K562 (cell line): ENCODE results near the gene HYAL3.

Experiments
- CTCF ChIP-seq, 3 experiments: IDR thresholded peaks in 2 of 3; conservative IDR thresholded peaks in 1 of 3; 2 replicates each; pipeline ENCODE4 v1.5.1; 2011 to 2012; ENCODE audit warnings: low read length in 3 of 3, mild to moderate bottlenecking in 3 of 3, control low read depth in 2 of 3, improper control_type of control experiment in 1 of 3, inconsistent platforms in 1 of 3, low read depth in 1 of 3, mixed read lengths in 1 of 3, moderate library complexity in 1 of 3; ENCODE audit not compliant: insufficient read depth in 2 of 3
- GABPB1 ChIP-seq: sonication (generic); formaldehyde crosslinking; IDR thresholded peaks from 2 replicates; pipeline ENCODE4 v1.8.0; 2022; ENCODE audit warnings: mild to moderate bottlenecking, missing genetic modification reagents
- POLR2A ChIP-seq: fragments of 450-650 bp; conservative IDR thresholded peaks from 2 replicates; pipeline ENCODE4 v1.6.1; 2016
- POLR2AphosphoS5 ChIP-seq: IDR thresholded peaks from 2 replicates; pipeline ENCODE4 v1.6.1; 2011; ENCODE audit warnings: mild to moderate bottlenecking, low read depth, low read length, moderate library complexity; ENCODE audit not compliant: control insufficient read depth, insufficient read depth
- TFAM ChIP-seq: fragments of 250-450 bp; sonication (Bioruptor Pico); conservative IDR thresholded peaks from 2 replicates; pipeline ENCODE4 v1.5.0; 2021; ENCODE audit warnings: mild to moderate bottlenecking, moderate library complexity
- ZNF609 ChIP-seq: sonication (generic); formaldehyde crosslinking; IDR thresholded peaks from 2 replicates; pipeline ENCODE4 v1.8.1; 2023; ENCODE audit warnings: missing genetic modification reagents, mild to moderate bottlenecking, borderline replicate concordance

GRCh38 chr3:50251220-50251619 is 48.0 kb downstream of the HYAL3 start:
- TF ChIP-seq GABPB1 (CRISPR knock-in tag) (no peak), CTCF (IDR thresholded peaks at IDR 0.05 in 2 of 3, conservative IDR thresholded peaks at IDR 0.05 in 1 of 3; ENCODE audit: insufficient read depth in 2 of 3, low read depth in 1 of 3, low read length in 3 of 3) (no peak), TFAM (no peak), POLR2A (no peak), ZNF609 (no peak), POLR2AphosphoS5 (no peak)
